Activated CD8-positive, alpha-beta memory T cell treated with anti-CD3 and anti-CD28 coated beads for 36 hours (primary cell): ENCODE measurements around the gene FHL2. TPM values are rescaled to one million over a fixed set of nuclear protein-coding genes. Genes with fewer than 3 reads are reported as not detected.

Source experiments
- CTCF ChIA-PET: fragments of 350-600 bp; sonication (Branson Sonifier 250); formaldehyde crosslinking; loops from one replicate; lab custom pipeline; 2021; ENCODE audit warnings: antibody characterized with exemption; lab: Charles Lee
- POLR2A ChIA-PET: fragments of 350-600 bp; sonication (Branson Sonifier 250); formaldehyde crosslinking; loops from one replicate; lab custom pipeline; 2021; ENCODE audit warnings: antibody characterized with exemption; lab: Charles Lee
- total RNA-seq, 2 experiments: library from RNA; stranded (reverse); gene quantifications; one replicate each; pipeline ENCODE4 v1.2.3, GENCODE V29; 2021

Gene FHL2
- total RNA-seq = 1 to 10 TPM; 2.5 to 2.8 TPM

GRCh38 chr2:105398336-105399206, at the start of gene FHL2:
Gene FHL2 (minus strand): TSS chr2:105399051. CDS start chr2:105386516, 12,535 bp downstream.
- ChIA-PET CTCF (no interaction called here), POLR2A (no interaction called here)

GRCh38 chr2:105447476-105447875, 48.6 kb upstream of the FHL2 start:
- POLR2A ChIA-PET = no interaction called here
- CTCF ChIA-PET = no interaction called here

GRCh38 chr2:105446501-105446900, 47.6 kb upstream of the FHL2 start:
- ChIA-PET POLR2A (no interaction called here), CTCF (no interaction called here)

GRCh38 chr2:105445976-105446375, 47.1 kb upstream of the FHL2 start:
- POLR2A ChIA-PET = no interaction called here
- CTCF ChIA-PET = no interaction called here

GRCh38 chr2:105445498-105445897, 46.6 kb upstream of the FHL2 start:
- POLR2A ChIA-PET = no interaction called here
- CTCF ChIA-PET = no interaction called here

DNA sequence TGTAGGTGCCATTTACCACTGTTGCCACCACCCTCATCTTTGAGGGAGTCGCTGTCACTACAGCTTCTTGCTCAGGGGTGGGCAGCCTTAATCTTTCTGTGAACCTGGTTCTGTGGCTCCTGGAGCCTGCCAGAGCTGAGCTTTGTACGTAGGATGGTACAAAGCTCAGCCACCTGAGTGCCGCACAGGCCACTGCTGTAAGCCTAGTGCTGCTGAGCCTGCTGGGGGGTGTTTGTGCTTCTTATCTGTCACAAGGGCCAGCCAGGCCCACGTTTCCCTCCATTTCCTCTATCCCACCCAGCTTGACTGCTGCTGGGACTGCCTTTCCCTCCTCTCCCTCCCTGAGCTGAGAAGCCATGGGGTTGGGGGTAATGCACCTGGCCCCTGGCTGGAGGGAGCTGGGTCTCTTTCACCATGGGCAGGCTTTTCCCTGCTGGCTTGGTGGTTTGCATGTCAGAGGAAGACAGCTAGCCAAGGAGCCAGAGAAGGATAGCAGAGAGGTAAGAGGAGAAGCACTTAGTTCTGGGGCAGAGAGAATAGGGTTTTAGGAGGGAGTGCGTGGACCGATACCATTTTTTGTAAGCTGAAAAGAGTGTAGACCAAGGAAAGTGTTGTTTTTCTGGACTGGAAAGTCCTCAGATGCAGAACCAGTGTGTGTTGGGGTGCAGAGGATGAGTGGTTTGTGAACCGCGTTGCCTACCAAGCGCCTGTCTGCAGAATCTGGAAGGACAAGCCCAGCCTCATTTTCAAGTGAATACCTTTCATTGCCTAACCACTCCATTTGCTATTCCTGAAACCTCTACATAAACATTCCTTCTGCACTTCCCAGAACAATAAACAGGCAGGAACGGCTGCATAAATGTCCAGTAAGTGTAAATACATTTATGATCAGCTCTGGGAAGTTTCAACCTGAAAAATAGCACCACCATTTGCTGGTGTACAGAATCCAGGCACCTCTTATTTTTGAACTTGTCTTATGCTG, 45.1 kb upstream of the FHL2 start:
- CTCF ChIA-PET = no interaction called here
- POLR2A ChIA-PET = no interaction called here

DNA sequence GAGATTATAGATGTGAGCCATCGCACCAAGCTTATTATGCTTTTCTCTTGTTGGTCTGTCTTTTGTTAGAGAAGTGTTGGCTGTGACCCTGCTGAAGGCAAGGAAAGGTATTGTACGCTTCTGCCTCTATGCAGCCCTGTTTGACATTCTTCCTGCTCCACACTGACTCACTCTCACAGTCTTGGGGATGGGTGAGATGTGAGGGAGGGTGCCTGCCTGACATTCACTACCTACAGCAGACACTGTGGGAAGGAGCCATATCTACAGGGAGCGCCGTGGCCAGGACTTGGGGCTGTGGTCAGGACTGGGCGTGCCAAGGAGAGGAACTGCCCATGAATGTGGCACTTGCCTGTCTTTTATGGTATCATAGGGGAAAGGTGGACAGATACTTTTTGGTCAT, 43.9 kb upstream of the FHL2 start:
- ChIA-PET CTCF (interaction anchor here (0.6 kb wide), 1 partner anchor 87 kb away, joined by 3 read pairs; no protein-coding TSS in a partner anchor), POLR2A (no interaction called here)

DNA sequence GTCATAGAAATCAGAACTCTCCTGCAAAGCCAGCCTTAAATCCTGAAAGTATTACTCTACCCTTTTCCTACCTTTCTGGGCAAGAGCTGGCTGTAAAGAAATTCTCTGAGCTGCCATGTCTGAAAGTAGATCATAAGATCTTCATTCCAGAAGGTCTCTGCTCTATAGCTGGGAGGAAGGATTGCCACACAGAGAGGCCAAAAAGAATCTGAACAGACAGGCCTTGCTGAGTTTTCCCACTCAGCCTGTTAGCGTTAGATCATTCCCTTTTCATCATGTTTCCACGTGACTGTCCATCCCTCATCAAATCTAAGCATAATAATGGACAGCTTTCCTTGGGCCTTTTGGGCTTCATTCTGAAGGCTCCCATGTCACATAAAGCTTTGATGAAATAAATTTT, 43.2 kb upstream of the FHL2 start:
- CTCF ChIA-PET = no interaction called here
- POLR2A ChIA-PET = no interaction called here

DNA sequence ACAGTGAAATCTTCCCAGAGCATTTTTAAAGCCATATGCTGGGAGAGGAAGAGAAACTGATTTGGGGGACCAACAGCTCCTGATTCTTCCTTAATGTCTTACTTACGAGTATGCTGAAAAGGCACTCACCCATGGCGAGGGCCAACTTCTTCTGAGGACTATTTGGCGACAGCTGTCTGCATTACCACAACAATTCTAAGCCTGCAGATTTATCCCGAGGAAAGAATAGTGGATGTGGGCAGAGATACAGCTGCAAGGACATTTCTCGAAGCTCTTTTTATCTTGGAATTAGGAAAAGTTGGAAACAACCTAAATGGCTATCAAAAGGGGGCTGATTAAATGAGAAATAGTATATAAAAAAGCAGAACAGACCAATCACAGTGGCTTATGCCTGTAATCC, 40.3 kb upstream of the FHL2 start:
- ChIA-PET POLR2A (no interaction called here), CTCF (no interaction called here)

GRCh38 chr2:105438104-105438929, 39.5 kb upstream of the FHL2 start:
- ChIA-PET CTCF (no interaction called here), POLR2A (no interaction called here)

DNA sequence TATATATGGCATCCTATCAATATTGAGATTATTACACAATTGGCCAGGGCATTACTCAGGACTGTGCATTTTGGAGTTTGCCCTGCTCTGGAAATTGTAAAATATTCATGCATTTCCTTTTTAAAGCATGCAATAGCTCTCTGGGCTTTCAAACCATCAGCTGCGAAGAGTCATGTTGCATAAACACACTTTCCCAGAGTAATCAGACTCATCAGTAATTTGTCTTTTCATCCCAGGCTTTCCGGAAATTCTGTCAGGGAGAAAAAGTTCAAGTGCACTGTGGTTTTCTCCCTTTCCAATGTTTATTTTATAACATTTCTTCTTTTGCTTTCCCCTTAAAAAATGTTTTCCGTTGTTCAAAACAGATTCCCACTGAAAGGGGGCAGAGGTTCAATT, 38.9 kb upstream of the FHL2 start:
- ChIA-PET POLR2A (no interaction called here), CTCF (no interaction called here)

- CTCF ChIA-PET = no interaction called here
- POLR2A ChIA-PET = no interaction called here
Measured at GRCh38 chr2:105432749-105433148, 33.9 kb upstream of the FHL2 start.

DNA sequence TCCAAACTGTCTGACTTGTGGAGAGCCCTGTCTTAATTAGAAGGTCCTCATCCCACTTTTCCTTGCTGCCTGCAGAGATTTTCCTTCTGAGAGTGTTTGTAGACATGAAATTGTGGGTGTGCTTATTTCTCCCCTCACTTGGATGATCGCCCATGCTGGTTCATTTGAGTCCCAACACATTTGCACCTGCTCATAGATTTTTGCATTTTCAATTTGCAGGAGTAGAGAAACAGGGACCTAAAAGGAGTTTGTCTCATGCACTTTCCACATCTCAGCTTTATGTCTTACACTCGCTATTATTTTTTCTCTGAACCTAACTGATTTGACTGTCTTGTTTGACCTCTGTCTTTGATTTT, 33.2 kb upstream of the FHL2 start:
- ChIA-PET CTCF (no interaction called here), POLR2A (no interaction called here)

DNA sequence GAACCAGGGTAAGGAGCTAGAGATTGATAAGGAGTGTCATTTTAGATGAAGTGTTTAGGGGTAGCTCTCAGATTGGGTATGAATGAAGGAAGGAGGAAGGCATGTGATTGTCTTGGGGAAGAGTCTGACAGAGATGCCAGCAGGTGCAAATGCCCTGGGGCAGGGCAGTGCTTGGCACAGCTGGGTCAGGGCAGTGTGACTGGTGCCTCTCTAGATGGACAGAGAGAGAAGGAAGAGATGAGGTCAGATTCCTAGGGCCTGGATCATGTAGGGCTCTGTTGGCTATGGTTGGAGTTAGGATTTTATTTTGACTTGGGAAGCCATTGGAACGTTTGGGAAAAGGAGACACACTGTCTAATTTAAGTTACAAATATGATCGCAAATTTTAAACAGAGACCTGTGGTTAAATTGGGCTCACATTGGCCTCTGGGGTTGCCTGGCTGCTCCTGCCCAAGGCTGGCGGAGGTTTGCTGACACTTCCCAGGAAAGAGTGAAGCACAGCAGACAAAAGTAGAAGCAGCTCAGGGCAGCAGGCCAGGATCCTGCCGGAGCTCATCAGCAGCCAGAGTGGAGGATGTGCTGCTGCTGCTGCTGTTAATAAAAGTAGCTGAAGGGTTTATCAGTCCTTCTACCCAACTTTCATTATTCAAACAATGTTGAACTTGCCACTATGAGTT, 32.7 kb upstream of the FHL2 start:
- CTCF ChIA-PET = no interaction called here
- POLR2A ChIA-PET = no interaction called here

GRCh38 chr2:105428387-105429018, 29.7 kb upstream of the FHL2 start:
- ChIA-PET POLR2A (no interaction called here), CTCF (no interaction called here)

DNA sequence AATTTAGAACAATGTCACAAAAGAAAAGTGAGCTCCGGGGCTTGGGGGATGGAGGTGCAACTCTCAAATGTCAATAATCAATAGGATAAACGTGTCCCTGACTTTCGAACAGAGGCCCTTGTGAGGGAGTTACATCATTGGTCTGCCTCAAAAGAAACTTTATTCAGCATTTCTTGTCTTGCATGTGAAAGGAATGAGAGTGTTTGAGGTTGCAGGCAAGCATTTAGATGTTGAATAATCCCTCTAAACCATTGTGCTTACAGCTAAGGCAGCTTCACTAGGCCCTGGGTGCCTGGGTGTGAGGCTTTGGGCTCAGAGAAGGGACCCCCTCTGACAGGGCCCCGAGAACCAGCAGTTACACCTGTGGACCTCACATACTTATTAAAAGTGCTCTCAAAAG, 28.6 kb upstream of the FHL2 start:
- ChIA-PET POLR2A (no interaction called here), CTCF (no interaction called here)

- ChIA-PET POLR2A (no interaction called here), CTCF (no interaction called here)
Measured at GRCh38 chr2:105426626-105427292, 27.9 kb upstream of the FHL2 start.
